ENCODE data around the gene TERC. TPM values are rescaled to one million over a fixed set of nuclear protein-coding genes. Genes with fewer than 3 reads are reported as not detected.
A peak's percentile ranks its signal among the peaks of the same experiment; 100 is the strongest.

The TERC gene
- 2.5 and 10.4 TPM in 2 replicates for total RNA-seq (2014; rRNA removed; shearing (Covaris generic))
- polyA plus RNA-seq (2015; cell fraction: cytosol; rRNA removed), result not detected in 2 replicates
- polyA plus RNA-seq (2015; cell fraction: nucleus; rRNA removed), result not detected in 2 replicates

GRCh38 chr3:169764882-169765612 lies at the start of gene TERC:
TERC (minus strand) TSS chr3:169765060.
- DNase-seq (ENCODE audit: low read depth, low spot score), result peak; percentile 60
- in situ Hi-C loops (cut with HindIII; ENCODE audit: low pct_unique_long_range_greater_than_20kb, low sequenced_read_pairs), result no loop called here

DNA sequence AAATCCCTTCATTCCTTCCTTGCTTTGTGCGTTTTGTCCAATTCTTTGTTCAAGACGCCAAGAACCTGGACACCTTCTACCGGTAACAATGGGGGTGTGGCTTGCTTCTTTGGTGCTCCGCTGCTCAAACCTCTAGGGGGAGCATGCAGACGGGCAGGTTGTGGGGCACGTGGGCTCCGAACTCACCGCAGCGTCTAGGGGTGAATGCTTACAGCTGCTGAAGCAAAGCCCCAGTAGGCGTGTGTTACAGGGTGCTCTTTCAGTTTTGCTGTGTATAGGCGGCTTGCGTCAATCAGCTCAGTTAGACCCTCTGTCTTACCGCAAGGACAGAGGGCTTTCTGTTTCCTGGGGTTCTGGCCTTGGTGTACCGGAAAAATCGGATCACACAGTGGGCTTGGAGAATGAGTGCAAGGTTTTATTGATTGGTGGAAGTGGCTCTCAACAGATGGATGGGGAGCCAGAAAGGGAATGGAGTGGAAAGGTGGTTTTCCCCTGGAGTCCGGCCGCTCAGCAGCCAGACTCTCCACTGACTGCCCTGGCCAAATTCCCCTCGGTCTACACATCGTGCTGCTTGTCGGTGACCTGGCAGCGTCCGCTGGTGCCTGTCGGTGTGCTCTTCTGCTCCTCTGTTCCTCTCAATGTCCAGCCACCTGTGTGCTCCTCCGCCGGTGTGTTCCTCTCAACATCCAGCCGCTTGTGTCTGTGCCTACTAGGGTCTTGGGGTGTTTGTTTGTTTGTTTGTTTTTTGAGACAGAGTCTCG lies 49.1 kb upstream of the TERC start:
- peak; percentile 9 for DNase-seq (ENCODE audit: low read depth, low spot score)
- in situ Hi-C loops (cut with HindIII; ENCODE audit: low pct_unique_long_range_greater_than_20kb, low sequenced_read_pairs), result no loop called here

DNA sequence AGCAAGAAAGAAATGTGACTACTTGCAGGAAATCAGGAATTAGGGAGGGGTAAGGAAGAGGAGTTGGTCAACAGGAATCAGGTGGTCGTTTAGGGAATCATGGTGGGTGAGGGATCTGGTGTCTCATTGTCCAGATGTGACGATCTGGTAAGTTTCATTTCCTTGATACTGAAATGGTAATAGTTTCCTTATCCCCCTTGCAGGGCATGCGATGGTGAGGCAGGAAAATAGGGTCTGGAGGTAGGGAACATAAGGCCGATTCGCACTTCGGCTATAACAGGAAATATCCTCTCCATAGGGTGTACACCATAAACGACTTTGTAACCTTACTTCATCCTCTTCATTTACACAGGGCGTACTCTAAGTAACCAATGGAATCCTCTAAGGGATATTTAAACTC lies 48.4 kb upstream of the TERC start:
- no peak for DNase-seq (ENCODE audit: low read depth, low spot score)
- in situ Hi-C loops (cut with HindIII; ENCODE audit: low pct_unique_long_range_greater_than_20kb, low sequenced_read_pairs), result no loop called here

DNA sequence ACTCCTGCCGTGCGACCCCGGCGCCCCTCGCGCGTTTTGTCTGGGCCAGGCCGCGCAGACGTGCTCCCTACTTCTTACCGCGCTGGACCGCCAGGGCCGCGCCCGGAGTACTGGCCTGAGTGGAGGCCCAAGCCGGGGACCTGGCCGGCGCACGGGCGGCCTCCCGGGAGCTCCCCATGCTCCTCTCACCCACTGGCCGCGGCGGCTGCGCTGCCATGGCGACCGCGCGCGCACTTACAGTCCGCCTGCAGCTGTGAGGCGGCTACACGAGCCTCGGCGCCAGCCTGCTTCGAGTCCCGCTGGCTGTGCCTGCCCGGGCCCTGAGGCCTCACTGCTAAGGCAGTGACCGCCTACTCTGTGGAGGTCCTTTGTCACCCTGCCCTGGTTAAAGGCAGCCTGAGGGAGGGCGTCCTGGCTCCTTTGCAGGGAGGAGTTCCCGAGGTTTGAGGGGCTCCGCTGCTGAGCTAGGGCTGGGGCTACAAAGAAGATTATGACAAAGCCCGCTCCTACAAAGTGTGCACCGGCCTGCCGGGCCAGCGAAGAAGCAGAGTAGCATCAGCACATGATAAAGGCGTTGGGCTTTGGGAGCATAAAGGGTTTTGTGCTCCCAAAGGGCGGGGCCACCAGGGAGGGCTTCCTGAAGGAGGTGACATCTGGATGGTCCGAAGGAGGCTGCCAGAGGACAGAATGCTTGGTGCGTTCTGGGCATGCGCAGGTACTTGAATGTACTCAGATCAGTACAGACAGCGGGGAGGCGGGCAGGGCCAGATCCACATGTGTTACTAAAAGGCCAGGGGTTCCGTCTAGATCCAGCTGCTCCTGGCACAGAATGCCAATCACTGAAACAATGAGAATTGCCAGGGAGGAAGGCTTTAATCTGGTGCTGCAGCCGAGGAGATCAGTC lies 47.7 kb upstream of the TERC start, which contains the start of the genes LRRC34 and LRRIQ4:
TSS of gene LRRC34 (minus strand) at position 573 of the 904 bp plus-strand sequence. CDS start at position 217, 356 bp downstream.
TSS of gene LRRIQ4 (plus strand) at position 539 of the 904 bp plus-strand sequence. CDS start 9,052 bp downstream, outside the sequence.
- in situ Hi-C loops (cut with HindIII; ENCODE audit: low pct_unique_long_range_greater_than_20kb, low sequenced_read_pairs), result no loop called here
- peak; percentile 75 for DNase-seq (ENCODE audit: low read depth, low spot score)

DNA sequence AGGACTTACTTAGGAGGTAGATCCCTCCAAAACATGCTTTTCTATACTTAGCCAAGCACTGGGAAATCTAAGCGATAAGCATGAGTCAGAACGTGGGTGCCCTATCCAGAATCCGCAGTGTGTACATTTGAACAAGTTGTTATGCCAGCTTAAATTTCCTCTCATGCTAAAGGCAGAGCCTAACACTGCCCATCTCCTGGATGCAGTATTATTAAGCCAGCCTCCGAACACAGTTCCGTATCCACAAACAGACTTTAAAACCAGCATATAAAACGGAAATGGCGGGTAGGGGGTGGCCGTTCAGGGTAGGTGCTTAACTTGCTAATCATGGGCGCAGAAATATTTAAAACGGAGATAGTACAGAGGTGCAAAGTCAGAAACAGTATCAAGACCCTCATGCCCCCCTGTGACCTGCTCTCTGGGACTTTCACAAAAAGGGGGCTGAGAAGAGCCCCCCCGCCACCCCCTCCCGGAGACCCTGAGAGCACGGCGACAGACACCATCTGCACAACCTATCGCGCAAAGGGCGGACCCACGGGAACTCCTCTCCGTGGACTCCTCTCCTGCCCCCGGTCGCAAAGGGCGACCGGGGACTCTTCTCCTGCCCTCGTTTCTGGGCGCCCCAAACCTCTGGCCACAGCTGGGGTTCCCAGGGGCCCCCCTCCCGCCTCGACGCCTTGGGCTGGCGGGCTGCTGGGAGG lies 46.9 kb upstream of the TERC start:
- peak; percentile 15 for DNase-seq (ENCODE audit: low read depth, low spot score)
- in situ Hi-C loops (cut with HindIII; ENCODE audit: low pct_unique_long_range_greater_than_20kb, low sequenced_read_pairs), result no loop called here

DNA sequence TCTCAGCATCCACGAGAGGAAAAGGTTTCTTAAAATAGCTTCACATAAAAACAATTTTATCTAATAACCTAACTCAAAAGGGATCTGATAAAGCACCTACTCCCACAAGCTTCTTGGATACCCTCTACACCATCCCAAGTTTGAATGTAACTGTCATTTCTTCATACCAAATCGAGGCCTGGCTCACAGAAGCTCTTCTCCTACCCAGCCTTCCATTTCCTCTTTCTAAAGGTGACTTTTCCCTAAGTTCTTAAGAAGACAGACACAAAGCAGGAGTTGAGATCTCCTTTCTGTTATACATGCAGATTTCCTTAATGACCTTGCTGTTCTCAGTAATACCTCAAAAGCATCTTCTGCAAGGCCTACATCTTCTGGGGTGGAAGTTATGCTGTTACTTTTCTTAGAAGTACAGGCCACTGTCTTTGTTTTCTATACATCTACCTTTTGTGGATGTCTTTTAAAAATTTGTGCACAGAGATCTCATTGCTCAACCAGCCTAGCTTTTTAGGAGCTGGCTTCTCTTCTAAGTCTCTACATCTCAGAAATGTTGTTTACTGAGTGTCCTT lies 44.5 kb upstream of the TERC start:
- in situ Hi-C loops (cut with HindIII; ENCODE audit: low pct_unique_long_range_greater_than_20kb, low sequenced_read_pairs), result no loop called here
- DNase-seq (ENCODE audit: low read depth, low spot score), result no peak

GRCh38 chr3:169804681-169805080 lies 39.8 kb upstream of the TERC start:
- DNase-seq (ENCODE audit: low read depth, low spot score), result no peak
- in situ Hi-C loops (cut with HindIII; ENCODE audit: low pct_unique_long_range_greater_than_20kb, low sequenced_read_pairs), result no loop called here

- in situ Hi-C loops (cut with HindIII; ENCODE audit: low pct_unique_long_range_greater_than_20kb, low sequenced_read_pairs), result no loop called here
- no peak for DNase-seq (ENCODE audit: low read depth, low spot score)
Observed at GRCh38 chr3:169792359-169792758, 27.5 kb upstream of the TERC start.

GRCh38 chr3:169790687-169791429 lies 26.0 kb upstream of the TERC start:
- no peak for DNase-seq (ENCODE audit: low read depth, low spot score)
- in situ Hi-C loops (cut with HindIII; ENCODE audit: low pct_unique_long_range_greater_than_20kb, low sequenced_read_pairs), result no loop called here

DNA sequence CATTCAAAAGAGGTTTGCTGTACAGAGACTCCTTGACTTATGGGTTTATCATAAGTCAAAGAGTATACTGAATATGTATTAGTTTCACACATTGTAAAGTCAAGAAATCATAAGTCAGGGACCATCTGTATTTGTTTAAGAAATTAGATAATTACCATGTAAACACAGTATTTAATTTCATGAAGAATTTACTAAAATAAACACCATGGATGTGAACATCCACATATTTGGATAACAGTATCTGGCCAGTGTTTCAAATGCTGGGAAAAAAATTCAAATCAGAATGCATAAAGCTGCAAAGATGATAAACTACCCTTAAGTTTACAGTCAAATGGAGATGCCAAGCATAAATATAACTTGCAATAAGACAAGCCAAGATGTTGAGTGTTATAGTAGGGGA lies 25.4 kb upstream of the TERC start:
- in situ Hi-C loops (cut with HindIII; ENCODE audit: low pct_unique_long_range_greater_than_20kb, low sequenced_read_pairs), result no loop called here
- DNase-seq (ENCODE audit: low read depth, low spot score), result no peak

DNA sequence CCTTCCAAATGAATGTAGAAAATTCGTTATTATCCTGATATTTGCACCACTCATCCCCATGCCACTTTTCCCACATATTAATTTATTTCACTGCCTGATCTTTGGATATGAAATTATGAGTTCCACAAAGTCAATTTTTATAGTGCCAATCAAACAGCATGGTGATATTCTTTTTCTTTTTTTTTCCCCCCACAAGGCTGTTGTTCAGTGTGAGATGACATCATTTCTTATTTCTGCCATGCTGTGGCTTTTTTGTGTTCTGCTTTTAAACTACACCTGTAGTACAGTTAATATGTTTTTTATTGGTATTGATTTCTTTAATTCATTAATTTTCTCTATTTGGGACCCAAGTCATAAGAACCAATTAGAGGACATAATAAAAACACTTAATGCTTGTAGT lies 22.9 kb upstream of the TERC start:
- in situ Hi-C loops (cut with HindIII; ENCODE audit: low pct_unique_long_range_greater_than_20kb, low sequenced_read_pairs), result no loop called here
- DNase-seq (ENCODE audit: low read depth, low spot score), result no peak

- no peak for DNase-seq (ENCODE audit: low read depth, low spot score)
- in situ Hi-C loops (cut with HindIII; ENCODE audit: low pct_unique_long_range_greater_than_20kb, low sequenced_read_pairs), result no loop called here
Observed at GRCh38 chr3:169787120-169787519, 22.3 kb upstream of the TERC start.

DNA sequence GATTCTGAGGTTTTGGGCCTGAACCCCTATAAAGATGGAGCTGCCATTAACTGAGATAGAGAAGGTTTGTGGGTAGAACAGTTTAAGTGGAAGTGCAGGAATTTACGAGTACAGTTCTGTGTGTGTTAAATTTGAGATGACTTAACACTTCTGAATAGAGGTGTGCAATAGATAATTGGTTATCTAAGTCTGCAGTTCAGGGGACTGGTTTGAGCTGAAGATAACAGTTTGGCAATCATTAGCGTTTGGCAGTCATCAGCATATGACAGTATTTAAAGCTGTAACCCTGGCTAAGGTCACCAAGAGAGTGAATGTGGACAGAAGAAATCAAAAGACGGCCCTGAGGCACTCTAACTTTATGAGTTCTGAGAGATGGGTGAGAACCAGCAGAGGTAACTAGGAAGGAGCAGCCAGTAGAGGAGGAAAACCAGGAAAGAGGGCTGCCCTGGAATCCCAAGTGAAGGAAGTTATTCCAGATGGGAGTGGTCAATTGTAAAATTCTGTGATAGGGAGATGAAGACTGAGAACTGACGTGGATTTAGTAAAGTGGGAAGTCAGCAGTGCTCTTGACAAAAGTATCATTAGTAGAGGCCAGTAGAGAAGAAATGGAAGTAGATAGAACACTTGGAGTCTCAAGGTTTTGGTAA lies 16.5 kb upstream of the TERC start:
- in situ Hi-C loops (cut with HindIII; ENCODE audit: low pct_unique_long_range_greater_than_20kb, low sequenced_read_pairs), result no loop called here

DNA sequence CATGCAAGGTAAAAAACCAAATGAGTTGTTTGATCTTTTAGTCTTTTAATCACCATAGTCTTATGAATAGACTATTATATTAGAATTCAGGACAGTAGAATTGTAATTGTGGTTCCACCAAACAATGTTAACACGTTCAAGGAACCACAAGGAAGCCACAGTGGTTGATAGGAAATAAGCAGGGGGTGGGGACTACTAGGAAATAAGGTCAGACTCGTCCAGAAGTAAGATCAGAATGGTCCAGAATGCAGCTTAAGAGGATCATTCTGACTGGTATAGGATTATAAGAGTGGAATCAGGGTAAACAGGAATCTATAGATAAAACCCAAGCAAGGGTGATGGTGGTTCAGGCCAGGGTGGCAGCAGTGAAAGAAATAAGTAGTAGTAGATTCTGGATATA lies 15.9 kb upstream of the TERC start:
- in situ Hi-C loops (cut with HindIII; ENCODE audit: low pct_unique_long_range_greater_than_20kb, low sequenced_read_pairs), result no loop called here
- no peak for DNase-seq (ENCODE audit: low read depth, low spot score)

More for the DNA sequence above, 16.5 kb upstream of the TERC start:
- DNase-seq (ENCODE audit: low read depth, low spot score), result no peak

DNA sequence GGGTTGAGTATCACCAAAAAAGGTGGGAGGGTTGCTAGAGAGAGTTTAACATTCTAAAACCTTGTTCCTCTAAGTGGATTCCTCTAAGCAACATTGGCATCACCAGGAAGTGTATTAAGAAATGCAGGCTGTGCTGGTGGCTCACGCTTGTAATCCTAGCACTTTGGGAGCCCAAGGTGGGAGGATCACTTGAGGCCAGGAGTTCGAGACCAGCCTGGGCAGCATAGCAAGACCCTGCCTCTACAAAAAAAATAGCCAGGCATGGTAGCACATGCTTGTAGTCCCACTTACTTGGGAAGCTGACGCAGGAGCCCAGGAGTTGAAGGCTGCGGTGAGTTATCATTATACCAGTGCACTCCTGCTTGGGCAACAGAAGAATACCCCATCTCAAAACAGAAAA lies 13.0 kb upstream of the TERC start:
- DNase-seq (ENCODE audit: low read depth, low spot score), result no peak
- in situ Hi-C loops (cut with HindIII; ENCODE audit: low pct_unique_long_range_greater_than_20kb, low sequenced_read_pairs), result no loop called here

GRCh38 chr3:169774186-169774585 lies 9.3 kb upstream of the TERC start:
- DNase-seq (ENCODE audit: low read depth, low spot score), result no peak
- in situ Hi-C loops (cut with HindIII; ENCODE audit: low pct_unique_long_range_greater_than_20kb, low sequenced_read_pairs), result no loop called here

All from SK-MEL-5 (cell line).